PC-9 (cell line): ENCODE measurements around the gene SUV39H2. TPM values are rescaled to one million over a fixed set of nuclear protein-coding genes. Genes with fewer than 3 reads are reported as not detected.

ENCODE experiments used
- BruUV-seq: library from RNA; stranded (reverse); fragments of 400-500 nt; replicated peaks from 2 replicates; lab custom pipeline; 2021; lab: Mats Ljungman, UMichigan
- CTCF ChIA-PET: fragments of 300-600 bp; sonication (Branson Sonifier 250); formaldehyde crosslinking; loops from one replicate; lab custom pipeline; 2022; ENCODE audit warnings: antibody characterized with exemption; lab: Charles Lee
- POLR2A ChIA-PET: fragments of 300-600 bp; sonication (Branson Sonifier 250); formaldehyde crosslinking; loops from one replicate; lab custom pipeline; 2022; ENCODE audit warnings: antibody characterized with exemption; ENCODE audit not compliant: unreplicated experiment; lab: Charles Lee
- DNase-seq, 2 experiments: peaks; one replicate each; pipeline versions ENCODE4 v3.0.0 to v3.0.0-alpha.2; 2015 to 2022; ENCODE audit warnings: mixed read lengths in 1 of 2
- H2AFZ ChIP-seq: fragments of 200-600 bp; sonication (generic); 2 replicates; pipeline ENCODE4 v1.8.1; 2017; ENCODE audit warnings: antibody characterized with exemption
- H3F3A ChIP-seq: fragments of 200-600 bp; sonication (generic); 2 replicates; pipeline ENCODE4 v1.8.1; 2017; ENCODE audit warnings: antibody characterized with exemption, mild to moderate bottlenecking, low read depth; ENCODE audit not compliant: insufficient read depth
- H3K27ac ChIP-seq: fragments of 200-600 bp; sonication (generic); 2 replicates; pipeline ENCODE4 v1.6.1; 2016; ENCODE audit warnings: mixed run types
- H3K27me3 ChIP-seq: fragments of 200-600 bp; sonication (generic); 2 replicates; pipeline ENCODE4 v1.6.1; 2016; ENCODE audit warnings: low read depth, mixed run types; ENCODE audit not compliant: insufficient read depth
- H3K36me3 ChIP-seq: fragments of 200-600 bp; sonication (generic); 2 replicates; pipeline ENCODE4 v1.6.1; 2016; ENCODE audit warnings: low read depth, mixed run types
- H3K4me1 ChIP-seq: fragments of 200-600 bp; sonication (generic); replicated peaks from 2 replicates; pipeline ENCODE4 v1.6.1; 2016; ENCODE audit warnings: mixed run types; ENCODE audit not compliant: insufficient read depth
- H3K4me2 ChIP-seq: fragments of 200-600 bp; sonication (generic); 2 replicates; pipeline ENCODE4 v1.6.1; 2017; ENCODE audit warnings: mixed run types
- H3K4me3 ChIP-seq: fragments of 200-600 bp; sonication (generic); 2 replicates; pipeline ENCODE4 v1.6.1; 2016; ENCODE audit warnings: mixed run types
- H3K79me2 ChIP-seq: fragments of 200-600 bp; sonication (generic); 2 replicates; pipeline ENCODE4 v1.6.1; 2017; ENCODE audit warnings: low read depth, mixed run types
- H3K9me2 ChIP-seq: fragments of 200-600 bp; sonication (generic); 2 replicates; pipeline ENCODE4 v1.8.1; 2017; ENCODE audit warnings: mild to moderate bottlenecking; ENCODE audit not compliant: insufficient read depth
- H3K9me3 ChIP-seq: fragments of 200-600 bp; sonication (generic); 2 replicates; pipeline ENCODE4 v1.8.1; 2016; ENCODE audit warnings: low read depth; ENCODE audit not compliant: insufficient read depth
- H4K20me1 ChIP-seq: fragments of 200-600 bp; sonication (generic); 2 replicates; pipeline ENCODE4 v1.8.1; 2017; ENCODE audit not compliant: insufficient read depth
- EZH2 ChIP-seq: fragments of 200-600 bp; sonication (generic); IDR thresholded peaks from 2 replicates; pipeline ENCODE4 v1.8.0; 2017; ENCODE audit warnings: antibody characterized with exemption, low read depth
- intact Hi-C: fragments of 100-400 bp; cut with micrococcal nuclease; formaldehyde crosslinking; loops from one replicate; pipeline ENCODE4 v1.10.0; 2022; ENCODE audit not compliant: unreplicated experiment
- total RNA-seq: library from RNA; stranded (reverse); gene quantifications from 2 replicates; pipeline ENCODE4 v1.2.3, GENCODE V29; 2021
- TF ChIP-seq, protein P1 (sequence below): fragments of 200-600 bp; sonication (generic); conservative IDR thresholded peaks from 2 replicates; pipeline ENCODE4 v1.6.1; 2017; ENCODE audit warnings: mixed run types, antibody characterized with exemption, mild to moderate bottlenecking, moderate library complexity

SUV39H2 gene
- total RNA-seq, 1 experiment from 2014 or later = 20.9 TPM

DNA sequence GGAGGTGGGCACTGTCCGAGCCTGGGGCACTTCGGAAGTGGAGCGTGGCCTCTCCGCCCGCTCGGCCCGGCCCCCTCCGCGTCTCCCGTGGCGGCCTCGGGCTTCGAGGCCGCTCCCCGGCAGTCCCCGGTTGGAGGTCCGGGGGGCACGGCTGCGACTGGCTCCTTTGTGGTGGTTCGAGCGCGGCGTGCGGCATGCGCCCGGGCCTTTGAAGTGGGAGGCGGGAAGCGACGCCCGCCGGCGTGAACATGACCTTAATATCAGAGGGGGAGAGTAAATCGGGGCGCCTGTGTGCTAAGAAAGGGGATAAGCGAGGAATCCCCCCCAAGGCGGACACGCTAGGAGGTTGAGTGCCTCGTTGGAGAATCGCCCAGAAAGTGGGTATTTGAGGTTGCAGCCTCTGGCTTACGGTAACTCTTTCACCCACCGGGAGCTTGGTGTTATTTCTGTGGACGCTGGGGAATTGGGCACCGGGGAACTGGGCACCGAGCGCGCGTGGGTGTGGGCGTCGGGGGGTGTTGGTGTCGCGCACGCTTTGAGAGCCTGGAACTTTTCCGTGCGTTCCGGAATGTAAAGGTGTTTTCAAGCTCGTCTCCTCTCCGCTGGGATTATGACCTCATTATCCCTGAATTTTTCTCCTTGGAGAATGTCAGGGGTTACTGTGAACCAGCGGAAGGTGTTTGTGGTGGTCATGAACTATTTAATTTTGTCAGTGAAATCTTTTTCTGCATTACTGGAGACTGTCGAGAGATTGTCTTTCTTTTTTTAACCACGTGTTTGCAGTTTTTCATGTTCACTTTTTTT, 660 bp downstream of the SUV39H2 start:
- ChIA-PET POLR2A (interaction anchor here (0.6 kb wide), 1 partner anchor 82 kb away, joined by 8 read pairs; no protein-coding TSS in a partner anchor), CTCF (interaction anchor here (0.6 kb wide), 1 partner anchor 58 kb away, joined by 4 read pairs; no protein-coding TSS in a partner anchor)
- Histone ChIP-seq H3K9me2 (no peaks in the 10 kb centered on the region), H3K27ac (peak overlapping the region; percentile 26; the same call in 1 of the 2 replicates), H2AFZ (peak overlapping the region; percentile 85), H3K36me3 (no peaks in the 10 kb centered on the region), H3F3A (peaks cover 10% of the 10 kb centered on the region; the same call in 1 of the 2 replicates), H3K4me2 (peak overlapping the region; percentile 95), H3K4me3 (peak overlapping the region; percentile 67), H4K20me1 (no peaks in the 10 kb centered on the region; the same call in 1 of the 2 replicates), H3K9me3 (no peaks in the 10 kb centered on the region), H3K27me3 (no peaks in the 10 kb centered on the region), H3K79me2 (peaks cover 75% of the 10 kb centered on the region), H3K4me1 (peaks cover 24% of the 10 kb centered on the region)
- intact Hi-C loops = loop anchor here (2.0 to 5.0 kb wide), 3 partner anchors 73 to 289 kb away; partner anchors contain the start of genes DCLRE1C and NMT2
- TF ChIP-seq EZH2 = no peak
- TF ChIP-seq, protein P1, sequence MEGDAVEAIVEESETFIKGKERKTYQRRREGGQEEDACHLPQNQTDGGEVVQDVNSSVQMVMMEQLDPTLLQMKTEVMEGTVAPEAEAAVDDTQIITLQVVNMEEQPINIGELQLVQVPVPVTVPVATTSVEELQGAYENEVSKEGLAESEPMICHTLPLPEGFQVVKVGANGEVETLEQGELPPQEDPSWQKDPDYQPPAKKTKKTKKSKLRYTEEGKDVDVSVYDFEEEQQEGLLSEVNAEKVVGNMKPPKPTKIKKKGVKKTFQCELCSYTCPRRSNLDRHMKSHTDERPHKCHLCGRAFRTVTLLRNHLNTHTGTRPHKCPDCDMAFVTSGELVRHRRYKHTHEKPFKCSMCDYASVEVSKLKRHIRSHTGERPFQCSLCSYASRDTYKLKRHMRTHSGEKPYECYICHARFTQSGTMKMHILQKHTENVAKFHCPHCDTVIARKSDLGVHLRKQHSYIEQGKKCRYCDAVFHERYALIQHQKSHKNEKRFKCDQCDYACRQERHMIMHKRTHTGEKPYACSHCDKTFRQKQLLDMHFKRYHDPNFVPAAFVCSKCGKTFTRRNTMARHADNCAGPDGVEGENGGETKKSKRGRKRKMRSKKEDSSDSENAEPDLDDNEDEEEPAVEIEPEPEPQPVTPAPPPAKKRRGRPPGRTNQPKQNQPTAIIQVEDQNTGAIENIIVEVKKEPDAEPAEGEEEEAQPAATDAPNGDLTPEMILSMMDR = no peak
- DNase-seq = no peak
- no TSS peak for BruUV-seq

DNA sequence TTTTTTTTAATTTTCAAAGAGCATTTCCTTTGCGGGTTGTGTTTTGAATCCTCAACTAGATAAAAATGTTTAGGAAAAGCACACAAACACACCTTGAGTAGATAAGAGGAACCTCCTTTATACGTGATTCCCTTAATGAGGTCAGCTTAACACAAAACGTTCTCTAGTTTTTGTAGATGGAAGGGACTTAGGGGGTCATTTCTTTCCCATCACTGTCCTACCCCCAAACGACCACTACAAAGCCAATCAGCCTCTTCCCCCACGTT, 1.2 kb downstream of the SUV39H2 start:
- Histone ChIP-seq H3K9me3 (no peaks in the 10 kb centered on the region), H3K36me3 (no peaks in the 10 kb centered on the region), H3K27ac (peak overlapping the region; percentile 26; the same call in 1 of the 2 replicates), H3F3A (peaks cover 10% of the 10 kb centered on the region; the same call in 1 of the 2 replicates), H3K9me2 (no peaks in the 10 kb centered on the region), H4K20me1 (no peaks in the 10 kb centered on the region; the same call in 1 of the 2 replicates), H3K4me1 (peaks cover 24% of the 10 kb centered on the region), H3K79me2 (peaks cover 81% of the 10 kb centered on the region), H3K4me3 (peak overlapping the region; percentile 67), H2AFZ (peak overlapping the region; percentile 85), H3K27me3 (no peaks in the 10 kb centered on the region), H3K4me2 (peak overlapping the region; percentile 95)
- intact Hi-C loops = loop anchor here (2.0 to 5.0 kb wide), 3 partner anchors 72 to 289 kb away; partner anchors contain the start of genes DCLRE1C and NMT2
- TF ChIP-seq, protein P1 = no peak
- no peak for TF ChIP-seq EZH2
- no TSS peak for BruUV-seq
- POLR2A ChIA-PET = interaction anchor here (0.6 kb wide), 2 partner anchors 82 to 290 kb away, joined by 5 to 8 read pairs; no protein-coding TSS in a partner anchor
- DNase-seq = no peak
- CTCF ChIA-PET = interaction anchor here (0.6 kb wide), 1 partner anchor 57 kb away, joined by 4 read pairs; no protein-coding TSS in a partner anchor

DNA sequence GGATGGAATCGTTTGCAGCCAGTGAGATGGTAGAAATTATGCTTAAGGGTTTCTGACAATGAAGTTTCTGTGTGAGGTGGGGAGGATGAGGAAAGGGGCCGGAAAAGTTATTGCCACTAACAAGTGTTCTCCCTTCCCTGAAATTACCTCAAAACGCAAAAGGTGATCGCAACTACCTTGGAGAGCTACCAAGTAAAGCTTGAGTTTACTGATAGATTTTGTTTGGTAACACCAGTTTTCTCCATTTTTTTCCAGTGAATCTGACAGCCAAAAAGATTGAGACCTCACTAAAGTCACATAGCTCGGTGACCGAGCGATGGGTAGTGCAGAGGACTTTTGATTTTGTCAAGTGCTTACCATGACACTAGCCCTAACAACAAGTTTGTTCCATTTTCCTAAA, 1.6 kb downstream of the SUV39H2 start:
- peak overlapping the region; percentile 95 for H3K4me2 ChIP-seq
- H3K4me1 ChIP-seq = peaks cover 24% of the 10 kb centered on the region
- ChIA-PET CTCF (no interaction called here), POLR2A (interaction anchor here (0.6 kb wide), 2 partner anchors 81 to 290 kb away, joined by 5 to 8 read pairs; no protein-coding TSS in a partner anchor)
- H4K20me1 ChIP-seq = no peaks in the 10 kb centered on the region; the same call in 1 of the 2 replicates
- no peaks in the 10 kb centered on the region for H3K9me3 ChIP-seq
- TF ChIP-seq, protein P1 = no peak
- TF ChIP-seq EZH2 = no peak
- no peaks in the 10 kb centered on the region for H3K36me3 ChIP-seq
- BruUV-seq = TSS peak; percentile 59
- H2AFZ ChIP-seq = peak overlapping the region; percentile 85; the same call in 1 of the 2 replicates
- no peaks in the 10 kb centered on the region for H3K27me3 ChIP-seq
- peak overlapping the region; percentile 67 for H3K4me3 ChIP-seq
- no peak for DNase-seq
- no peak overlapping the region for H3K27ac ChIP-seq
- peaks cover 10% of the 10 kb centered on the region; the same call in 1 of the 2 replicates for H3F3A ChIP-seq
- no peaks in the 10 kb centered on the region for H3K9me2 ChIP-seq
- H3K79me2 ChIP-seq = peaks cover 84% of the 10 kb centered on the region
- intact Hi-C loops = no loop called here
